GM18511 (cell line): ENCODE data around the gene UPK3B.
"Not testable (repeated sequence)": the region's sequence is repeated elsewhere in the genome, so short reads cannot be mapped to it uniquely, and the experiment has no call there.

ENCODE experiments used
- ATAC-seq: cut with Tn5 transposase; IDR thresholded peaks from one replicate; pipeline ENCODE4 v1.9.1; 2021; ENCODE audit warnings: mild to moderate bottlenecking, moderate library complexity; ENCODE audit not compliant: unreplicated experiment

The UPK3B gene

GRCh38 chr7:76512941-76513816 is 2.8 kb downstream of the UPK3B start:
- no peak for ATAC-seq

- ATAC-seq, result no peak
Measured at GRCh38 chr7:76513817-76514799, 3.8 kb downstream of the UPK3B start.

GRCh38 chr7:76514926-76515771 is 4.8 kb downstream of the UPK3B start:
- no peak for ATAC-seq

- no peak for ATAC-seq
Measured at GRCh38 chr7:76515999-76516443, 5.7 kb downstream of the UPK3B start.

DNA sequence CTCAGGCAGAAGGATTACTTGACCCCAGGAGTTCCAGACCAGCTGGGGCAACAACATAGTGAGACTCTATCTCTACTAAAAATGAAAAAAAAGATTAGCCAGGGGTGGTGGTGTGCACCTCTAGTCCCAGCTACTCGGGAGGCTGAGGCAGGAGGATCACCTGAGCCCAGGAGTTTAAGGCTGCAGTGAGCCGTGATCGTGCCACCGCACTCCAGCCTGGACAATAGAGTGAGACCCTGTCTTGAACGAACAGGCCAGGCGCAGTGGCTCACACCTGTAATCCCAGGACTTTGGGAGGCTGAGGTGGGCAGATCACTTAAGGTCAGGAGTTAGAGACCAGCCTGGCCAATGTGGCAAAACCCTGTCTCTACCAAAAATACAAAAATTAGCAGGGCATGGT is 6.6 kb downstream of the UPK3B start:
- ATAC-seq, result not testable (repeated sequence)

DNA sequence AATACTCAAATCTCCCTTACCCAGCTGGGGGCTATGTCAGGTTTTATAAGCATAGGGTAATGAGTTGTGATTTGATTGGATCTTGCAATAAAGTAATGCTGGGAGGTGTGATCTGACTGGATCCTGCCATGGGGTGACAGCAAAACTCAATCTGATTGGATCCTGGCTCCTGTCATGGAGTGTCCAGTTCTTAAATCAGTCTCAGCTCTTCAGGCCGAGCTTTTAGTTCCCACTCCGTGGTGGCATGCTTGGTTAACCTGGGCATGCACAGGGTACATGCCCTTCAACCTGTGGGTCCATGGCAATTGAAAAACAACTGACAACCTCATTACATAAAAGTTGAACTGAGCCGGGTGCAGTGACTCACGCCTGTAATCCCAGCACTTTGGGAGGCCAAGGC is 15.8 kb downstream of the UPK3B start:
- not testable (repeated sequence) for ATAC-seq

DNA sequence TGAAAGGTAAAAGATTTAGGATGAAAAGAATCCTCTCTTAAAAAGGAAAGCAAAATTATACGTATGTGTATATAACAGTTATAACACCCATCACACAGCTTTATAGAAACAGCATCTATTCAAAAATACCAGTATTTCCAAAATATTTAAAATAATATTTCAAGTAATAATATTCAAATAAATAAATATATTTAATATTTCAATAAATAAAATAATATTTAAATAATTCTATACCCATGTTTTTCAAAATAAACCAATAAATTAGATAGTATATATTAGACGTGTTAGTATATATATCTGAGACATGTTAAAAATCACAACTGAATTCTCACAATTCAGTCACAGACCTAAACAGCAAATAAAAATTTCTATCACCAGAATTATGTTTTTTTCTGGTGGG is 21.3 kb downstream of the UPK3B start:
- not testable (repeated sequence) for ATAC-seq

DNA sequence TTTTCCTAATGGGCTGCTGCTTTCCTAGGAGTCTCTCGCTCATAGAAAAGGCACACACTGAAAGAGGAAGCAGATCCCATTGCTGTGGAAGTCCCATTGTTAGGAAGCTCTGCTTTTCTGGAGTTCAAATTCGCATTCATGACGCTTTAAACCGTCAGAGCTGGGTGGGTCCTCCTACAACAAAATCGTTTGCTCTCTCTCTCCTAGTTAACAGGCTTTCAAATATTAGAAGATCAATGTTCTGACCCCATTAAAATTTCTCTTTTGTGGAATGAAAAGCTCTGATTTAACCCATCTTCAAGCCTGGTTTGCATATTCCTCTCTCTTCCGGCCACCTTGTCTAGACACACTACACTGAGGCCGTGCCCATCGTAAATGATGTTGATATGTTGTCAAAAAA is 32.8 kb downstream of the UPK3B start, which contains the start of gene SPDYE16:
SPDYE16 (minus strand) TSS at position 101 of the 400 bp plus-strand sequence. CDS start 1,838 bp downstream, outside the sequence.
- ATAC-seq, result not testable (repeated sequence)

GRCh38 chr7:76549025-76549854 is 38.9 kb downstream of the UPK3B start:
- peak; percentile 99 for ATAC-seq

DNA sequence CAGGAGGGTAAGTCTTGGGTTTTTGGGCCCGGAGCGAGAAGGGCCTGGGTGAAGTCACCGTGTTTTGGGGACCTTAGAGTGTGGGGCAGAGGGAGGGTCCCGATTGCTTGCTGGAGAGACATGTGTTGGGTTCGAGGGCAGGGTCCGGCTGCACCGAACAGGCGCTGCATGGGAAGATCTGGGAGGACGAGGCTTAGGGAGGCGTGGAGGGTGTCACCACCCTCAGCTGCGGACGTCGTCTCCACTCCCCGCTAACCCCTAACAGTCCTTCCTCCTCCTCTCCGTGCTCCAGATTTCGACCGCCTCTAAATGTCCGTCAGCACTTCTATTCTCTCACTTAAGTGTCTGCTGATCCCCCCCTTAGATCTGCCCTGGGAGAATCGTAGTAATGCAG is 39.5 kb downstream of the UPK3B start:
- not testable (repeated sequence) for ATAC-seq

DNA sequence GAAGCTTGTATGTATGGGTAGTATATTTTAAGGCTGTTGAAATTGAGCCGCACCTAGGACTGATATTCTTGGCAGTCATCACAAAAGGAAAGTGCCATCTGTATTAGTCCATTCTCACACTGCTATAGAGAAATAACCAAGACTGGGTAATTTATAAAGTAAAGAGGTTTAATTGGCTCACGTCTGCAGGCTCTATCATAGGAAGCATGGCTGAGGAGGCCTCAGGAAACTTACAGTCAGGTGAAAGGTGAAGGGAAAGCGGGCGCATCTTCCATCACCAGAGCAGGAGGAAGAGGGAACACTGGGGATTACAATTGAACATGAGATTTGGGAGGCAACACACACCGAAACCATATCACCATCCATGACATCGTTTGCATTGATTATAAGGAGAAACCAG is 41.6 kb downstream of the UPK3B start:
- ATAC-seq, result not testable (repeated sequence)

DNA sequence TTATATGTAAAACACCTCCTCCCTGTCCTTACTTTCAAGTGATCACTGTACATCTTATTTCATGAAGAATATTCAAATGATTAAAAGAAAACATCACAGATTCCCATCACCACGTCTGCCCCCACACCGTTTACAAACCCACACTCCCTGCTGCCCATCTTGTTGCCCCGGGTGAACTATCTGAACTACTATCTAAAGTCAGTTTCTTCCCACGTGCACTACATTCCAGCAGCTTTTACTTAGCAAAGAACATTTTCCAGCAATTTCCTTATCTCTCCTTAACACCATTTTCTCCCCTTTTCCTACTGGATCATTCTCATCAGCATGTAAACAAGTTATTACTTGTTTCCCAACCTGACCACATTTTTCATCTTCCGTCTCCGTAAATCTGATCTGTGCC is 49.3 kb downstream of the UPK3B start:
- ATAC-seq, result not testable (repeated sequence)

- not testable (repeated sequence) for ATAC-seq
Measured at GRCh38 chr7:76560157-76560556, 49.8 kb downstream of the UPK3B start.

- not testable (repeated sequence) for ATAC-seq
Measured at GRCh38 chr7:76561342-76561741, 51.0 kb downstream of the UPK3B start.

GRCh38 chr7:76565001-76565400 is 54.6 kb downstream of the UPK3B start:
- ATAC-seq, result not testable (repeated sequence)
